Activated gamma-delta T cell (primary cell): ENCODE measurements around the gene AIFM3.

Experiments used
- DNase-seq: peaks from one replicate; lab custom pipeline; 2025; lab: John Stamatoyannopoulos, UW

AIFM3 gene

DNA sequence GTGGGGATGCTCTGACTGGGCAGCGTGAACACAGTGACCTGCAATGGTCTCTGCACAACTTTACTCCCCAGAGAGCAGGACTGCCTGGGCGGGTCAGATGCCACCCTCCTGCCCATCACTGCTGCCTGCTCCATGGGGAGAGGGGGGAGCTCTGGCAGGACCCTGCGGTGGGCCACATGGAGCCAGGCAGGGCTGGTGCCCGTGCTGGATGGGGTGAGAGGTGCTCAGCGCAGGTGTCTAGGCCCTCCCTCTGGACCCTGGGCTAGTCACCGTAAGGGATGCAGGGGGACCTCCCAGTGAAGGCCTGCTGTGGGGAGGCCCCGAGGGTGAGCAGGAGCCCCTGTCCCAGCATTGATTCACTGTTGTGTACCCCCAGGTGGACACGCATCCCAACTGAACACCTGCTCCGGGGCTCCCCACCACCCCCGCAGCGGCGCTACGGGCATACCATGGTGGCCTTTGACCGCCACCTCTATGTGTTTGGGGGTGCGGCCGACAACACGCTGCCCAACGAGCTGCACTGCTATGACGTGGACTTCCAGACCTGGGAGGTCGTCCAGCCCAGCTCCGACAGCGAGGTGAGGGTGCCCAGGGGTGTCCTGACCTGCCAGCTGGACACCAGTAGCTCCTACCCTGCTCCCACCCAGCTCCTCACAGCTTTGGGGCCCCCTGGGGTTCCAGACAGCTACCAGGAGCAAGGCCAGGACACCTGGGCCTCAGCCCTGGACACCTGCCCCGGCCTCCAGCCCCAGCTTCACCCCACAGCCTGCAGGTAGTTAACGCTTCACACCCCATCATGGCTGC is 24.4 kb downstream of the AIFM3 start:
- DNase-seq, result no peak

DNA sequence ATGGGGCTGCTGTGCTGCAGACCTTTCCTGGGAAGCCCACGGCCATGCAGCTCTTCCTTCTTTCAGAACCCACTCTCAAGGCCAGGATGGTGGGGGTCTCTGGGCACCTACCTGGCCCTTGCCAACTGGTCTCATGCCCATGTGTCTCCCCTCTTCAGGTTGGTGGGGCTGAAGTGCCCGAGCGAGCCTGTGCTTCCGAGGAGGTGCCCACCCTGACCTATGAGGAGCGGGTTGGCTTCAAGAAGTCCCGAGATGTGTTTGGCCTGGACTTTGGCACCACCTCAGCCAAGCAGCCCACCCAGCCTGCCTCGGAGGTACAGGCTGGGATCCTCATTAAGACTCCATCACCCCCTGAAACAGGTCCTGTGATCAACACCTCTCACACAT is 25.0 kb downstream of the AIFM3 start:
- no peak for DNase-seq

DNA sequence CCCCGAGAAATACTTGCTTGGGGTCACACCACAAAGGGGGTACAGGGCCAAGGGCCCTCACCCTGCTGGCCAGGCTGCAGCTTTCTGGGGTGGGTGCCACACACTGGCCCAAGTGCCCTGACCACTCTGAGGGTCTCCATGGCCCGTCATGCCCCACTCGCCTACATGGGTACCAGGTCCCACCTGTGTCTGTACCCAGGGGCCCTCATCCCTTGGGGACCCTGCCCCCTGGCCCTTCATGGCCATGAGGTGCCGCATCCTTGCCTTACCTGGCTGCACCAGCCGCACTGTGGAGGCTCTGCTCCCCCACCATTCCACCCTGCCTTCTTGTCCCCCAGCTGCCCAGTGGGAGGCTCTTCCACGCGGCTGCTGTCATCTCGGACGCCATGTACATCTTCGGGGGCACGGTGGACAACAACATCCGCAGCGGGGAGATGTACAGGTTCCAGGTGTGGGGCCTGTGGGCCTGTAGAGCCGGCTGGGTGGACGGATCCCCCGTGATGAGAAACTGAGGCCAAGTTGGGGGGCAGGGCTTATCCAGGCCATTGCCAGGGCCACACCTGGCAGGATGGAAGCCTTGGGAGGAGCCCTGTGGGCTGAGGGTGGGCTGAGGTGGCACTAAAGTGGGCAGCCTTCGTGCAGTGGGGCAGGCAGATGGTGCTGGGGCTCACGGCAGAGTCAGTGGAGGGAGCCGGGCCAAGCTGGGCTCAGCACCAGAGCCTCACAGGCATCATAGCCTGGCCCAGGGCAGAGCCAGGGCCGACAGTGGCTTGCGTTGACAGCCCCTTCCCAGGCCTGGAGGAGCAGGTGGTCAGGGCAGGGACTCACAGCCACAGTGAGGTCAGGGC is 25.6 kb downstream of the AIFM3 start:
- DNase-seq, result no peak

DNA sequence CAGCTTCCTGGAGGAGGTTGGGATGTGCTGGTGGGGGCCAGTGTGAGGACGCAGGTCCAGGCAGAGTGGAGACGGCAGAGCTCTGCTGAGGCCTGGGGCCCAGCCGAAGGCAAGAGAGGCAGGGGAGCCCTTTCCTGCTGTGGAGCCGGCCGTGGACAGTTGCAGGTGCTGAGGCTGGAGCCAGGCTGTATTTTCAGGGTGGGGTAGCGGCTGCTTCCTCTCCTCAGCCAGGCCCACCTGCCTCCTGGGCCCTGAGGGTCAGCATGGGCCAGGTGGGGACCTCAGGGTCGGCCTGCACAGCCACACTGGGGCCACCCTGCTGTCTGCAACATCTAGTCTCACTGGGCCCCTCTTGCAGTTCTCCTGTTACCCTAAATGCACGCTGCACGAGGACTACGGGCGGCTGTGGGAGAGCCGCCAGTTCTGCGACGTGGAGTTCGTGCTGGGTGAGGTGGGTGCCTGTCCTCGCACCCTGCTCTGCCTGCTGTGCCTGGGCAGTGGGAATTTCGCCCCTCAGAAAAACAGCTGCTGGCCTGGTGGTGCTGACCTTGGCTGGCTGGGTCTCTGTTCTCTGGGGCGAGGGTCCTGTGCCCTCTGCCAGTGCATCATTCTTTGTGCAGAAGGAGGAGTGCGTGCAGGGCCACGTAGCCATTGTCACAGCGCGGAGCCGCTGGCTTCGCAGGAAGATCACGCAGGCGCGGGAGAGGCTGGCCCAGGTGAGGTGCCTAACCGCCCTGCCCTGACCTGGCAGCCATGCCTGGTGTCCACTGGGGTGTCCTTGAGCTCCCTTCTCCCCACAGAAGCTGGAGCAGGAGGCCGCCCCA is 26.5 kb downstream of the AIFM3 start:
- DNase-seq, result no peak

DNA sequence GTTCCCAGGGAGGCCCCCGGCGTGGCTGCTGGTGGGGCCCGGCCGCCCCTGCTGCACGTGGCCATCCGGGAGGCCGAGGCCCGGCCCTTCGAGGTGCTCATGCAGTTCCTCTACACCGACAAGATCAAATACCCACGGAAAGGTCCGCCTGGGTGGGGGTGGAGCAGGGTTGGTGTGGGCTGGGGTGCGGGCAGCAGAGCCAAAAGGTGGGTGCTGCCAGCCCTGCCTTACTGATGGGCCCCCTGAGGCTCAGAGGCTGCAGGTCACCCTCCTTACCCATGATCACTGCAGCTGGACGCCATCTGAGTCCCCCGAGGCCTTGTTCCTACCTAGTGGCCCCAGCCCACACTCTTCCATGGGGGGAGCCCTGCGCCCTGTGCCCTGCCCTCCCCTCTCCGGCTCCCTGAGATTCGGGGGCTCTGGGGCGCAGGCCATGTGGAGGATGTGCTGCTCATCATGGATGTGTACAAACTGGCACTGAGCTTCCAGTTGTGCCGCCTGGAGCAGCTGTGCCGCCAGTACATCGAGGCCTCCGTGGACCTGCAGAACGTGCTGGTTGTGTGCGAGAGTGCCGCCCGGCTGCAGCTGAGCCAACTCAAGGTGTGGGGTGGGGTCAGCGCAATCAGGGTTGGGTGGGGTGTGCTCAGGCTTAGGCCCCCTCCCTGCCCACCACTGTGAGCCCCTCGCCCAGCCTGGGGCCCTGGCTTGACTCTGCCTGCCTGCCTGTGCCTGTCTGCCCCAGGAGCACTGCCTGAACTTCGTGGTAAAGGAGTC is 27.3 kb downstream of the AIFM3 start:
- DNase-seq, result no peak

DNA sequence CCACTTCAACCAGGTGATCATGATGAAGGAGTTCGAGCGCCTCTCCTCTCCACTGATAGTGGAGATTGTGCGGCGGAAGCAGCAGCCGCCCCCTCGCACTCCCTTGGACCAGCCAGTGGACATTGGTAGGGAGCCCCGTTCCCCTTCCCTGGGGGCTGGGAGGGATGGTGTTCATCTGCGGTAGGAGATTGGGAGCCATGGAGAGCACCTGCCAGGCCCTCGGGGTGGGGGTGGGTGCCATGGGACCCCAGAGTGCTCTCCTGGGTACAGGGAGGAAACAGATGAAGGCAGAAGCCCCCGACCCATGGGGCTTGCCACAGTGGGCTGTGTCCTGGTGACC is 27.8 kb downstream of the AIFM3 start:
- DNase-seq, result no peak

DNA sequence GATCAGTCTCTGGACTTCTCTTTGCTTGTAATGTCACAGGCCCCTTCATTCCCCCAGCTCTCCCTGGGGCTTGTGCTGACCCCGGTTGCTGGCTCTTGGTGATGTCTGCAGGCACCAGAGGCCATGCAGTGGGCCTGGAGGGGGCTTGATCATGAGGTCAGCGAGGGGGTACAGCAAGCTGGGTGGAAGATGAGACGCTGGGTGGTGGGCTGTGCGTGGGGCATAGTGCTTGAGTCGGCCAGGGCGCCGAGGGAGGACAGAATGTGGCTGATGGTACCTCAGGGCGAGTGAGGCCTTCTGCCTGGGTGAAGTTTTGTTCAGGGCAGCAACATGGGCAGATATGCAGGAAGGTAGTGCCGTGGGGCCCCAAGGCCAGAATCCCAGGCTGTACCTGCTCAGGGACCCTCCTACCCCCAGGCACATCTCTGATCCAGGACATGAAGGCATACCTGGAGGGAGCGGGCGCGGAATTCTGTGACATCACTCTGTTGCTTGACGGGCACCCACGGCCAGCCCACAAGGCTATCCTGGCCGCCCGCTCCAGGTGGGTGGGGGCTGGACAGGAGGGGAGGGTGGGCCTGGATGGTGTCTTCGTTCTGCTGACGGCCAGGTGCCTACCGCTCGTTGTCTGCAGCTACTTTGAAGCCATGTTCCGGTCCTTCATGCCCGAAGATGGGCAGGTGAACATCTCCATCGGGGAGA is 28.4 kb downstream of the AIFM3 start:
- DNase-seq, result no peak

DNA sequence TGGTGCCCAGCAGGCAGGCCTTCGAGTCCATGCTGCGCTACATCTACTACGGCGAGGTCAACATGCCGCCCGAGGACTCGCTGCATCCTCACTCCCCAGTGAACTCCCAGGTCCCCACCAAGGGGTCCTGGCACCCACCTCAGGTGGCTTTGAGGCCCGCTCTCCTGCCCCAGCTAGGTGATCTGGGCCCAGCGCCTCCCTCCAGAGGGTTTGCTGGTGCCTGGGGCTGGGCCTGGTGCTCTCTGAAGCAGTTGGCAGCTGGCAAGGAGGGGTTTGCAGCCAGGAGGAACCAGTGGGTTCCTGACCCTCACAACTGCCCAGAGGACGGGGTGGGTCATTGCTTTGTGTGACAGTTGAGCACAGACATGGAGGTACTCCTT is 29.0 kb downstream of the AIFM3 start:
- DNase-seq, result no peak

DNA sequence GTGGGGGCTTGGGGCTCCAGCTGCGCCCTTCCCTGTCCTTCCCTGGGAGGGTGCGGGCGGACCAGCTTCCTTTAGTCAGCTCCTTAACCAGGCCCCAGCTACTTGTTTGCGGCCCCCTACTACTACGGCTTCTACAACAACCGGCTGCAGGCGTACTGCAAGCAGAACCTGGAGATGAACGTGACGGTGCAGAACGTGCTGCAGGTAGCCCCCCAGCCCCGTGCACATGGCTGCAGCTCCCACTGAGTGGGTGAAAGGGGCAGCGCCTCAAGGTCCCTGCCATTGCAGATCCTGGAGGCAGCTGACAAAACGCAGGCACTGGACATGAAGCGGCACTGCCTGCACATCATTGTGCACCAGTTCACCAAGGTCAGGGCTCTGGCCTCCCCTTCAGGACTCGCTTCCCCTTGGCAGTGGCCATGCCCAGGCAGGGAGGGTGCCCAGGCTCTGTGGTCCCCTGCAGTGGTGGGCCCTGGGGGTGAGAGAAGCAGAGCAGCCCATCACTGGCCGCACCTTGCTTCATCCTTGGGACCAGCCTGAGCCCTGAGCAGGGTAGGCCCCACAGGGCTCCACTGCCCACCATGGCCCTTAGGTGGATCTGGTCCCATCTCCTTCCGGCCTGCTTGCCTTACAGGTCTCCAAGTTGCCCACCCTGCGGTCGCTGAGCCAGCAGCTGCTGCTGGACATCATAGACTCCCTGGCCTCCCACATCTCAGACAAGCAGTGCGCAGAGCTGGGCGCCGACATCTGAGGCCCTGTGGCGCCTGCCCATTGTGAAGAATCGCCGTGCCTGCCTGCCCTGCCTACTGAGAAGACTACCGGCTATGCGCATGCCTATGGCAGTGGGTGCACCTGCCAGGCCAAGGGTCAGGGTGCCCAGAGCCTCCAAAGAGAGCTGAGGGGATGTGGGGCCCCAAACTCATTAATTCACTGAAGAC is 29.8 kb downstream of the AIFM3 start:
- no peak for DNase-seq

DNA sequence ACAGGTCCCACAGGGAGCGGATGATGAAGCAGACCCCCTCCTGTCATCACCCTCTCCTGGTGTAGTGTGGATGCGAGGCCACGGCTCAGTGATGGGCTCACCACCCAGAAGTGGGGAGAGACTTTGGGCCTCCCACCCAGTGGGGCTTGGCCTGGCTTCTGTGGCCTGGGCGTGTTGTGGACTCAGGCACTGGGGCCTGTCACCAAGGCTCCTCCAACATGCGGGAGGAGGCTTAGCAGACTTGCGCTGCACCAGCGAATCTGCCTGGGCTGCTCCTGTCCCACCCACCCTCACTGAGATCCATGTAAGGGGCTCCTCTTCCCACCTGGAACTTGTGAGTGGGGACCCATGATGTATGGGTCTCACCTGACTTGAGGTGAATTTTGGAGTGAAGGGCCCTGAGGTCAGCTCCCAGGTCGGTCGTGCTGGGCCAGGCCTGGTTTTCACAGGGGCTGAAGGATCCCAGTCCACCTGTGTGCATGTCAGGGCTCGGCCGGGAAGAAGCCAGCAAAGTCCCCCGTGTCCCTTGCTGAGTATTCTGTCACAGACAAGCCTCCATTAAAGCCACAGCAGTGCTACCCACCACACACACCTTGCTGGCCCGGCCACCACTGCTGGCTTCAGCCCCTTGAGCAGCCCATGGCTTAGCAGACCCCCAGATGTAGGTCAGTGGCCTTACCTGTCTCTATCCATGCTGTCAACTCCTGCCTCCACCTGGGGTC is 30.6 kb downstream of the AIFM3 start:
- no peak for DNase-seq

DNA sequence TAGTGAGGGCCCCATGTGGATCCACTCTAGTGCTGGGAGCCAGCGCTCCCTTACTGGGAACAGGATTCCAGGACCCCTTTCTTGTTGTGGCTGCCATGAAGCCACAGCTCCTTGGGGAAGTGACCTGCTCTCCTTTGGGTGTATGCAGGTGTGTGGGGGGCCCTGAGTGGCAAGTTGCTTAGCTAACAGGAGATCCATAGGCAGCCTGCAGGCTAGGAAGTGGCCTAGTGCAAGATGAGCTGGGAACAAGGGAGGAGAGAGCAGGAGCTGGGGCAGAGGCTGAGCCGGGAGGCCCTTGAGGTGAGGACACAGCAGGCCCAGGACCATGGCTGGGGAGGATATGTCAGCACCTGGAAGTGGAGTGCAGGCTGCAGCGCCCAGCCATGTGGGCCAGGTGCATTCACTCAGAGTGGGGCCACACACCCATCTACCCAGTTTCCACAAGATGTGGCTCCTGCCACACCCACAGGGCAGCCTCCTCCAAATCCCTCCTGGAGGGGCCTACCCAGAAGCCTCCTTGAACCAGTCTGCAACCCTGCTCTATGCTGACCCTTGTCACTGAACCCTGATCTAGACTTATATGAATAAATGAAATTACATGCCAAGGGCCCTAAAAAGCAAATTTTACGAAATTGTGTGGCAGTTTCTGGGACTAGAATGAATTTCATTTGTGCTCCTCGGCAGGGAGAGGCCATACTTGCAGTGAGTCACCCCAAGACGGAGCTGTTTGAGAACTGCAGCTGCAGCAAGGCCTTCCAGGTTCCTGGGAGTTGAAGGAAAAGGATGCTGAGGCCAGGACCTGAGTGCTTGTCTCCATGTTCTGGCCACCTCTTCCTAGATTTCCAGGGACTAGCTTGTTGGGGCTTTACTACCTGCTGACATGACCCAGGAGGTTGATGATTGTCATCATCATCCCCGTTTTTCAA is 31.6 kb downstream of the AIFM3 start:
- DNase-seq, result no peak

DNA sequence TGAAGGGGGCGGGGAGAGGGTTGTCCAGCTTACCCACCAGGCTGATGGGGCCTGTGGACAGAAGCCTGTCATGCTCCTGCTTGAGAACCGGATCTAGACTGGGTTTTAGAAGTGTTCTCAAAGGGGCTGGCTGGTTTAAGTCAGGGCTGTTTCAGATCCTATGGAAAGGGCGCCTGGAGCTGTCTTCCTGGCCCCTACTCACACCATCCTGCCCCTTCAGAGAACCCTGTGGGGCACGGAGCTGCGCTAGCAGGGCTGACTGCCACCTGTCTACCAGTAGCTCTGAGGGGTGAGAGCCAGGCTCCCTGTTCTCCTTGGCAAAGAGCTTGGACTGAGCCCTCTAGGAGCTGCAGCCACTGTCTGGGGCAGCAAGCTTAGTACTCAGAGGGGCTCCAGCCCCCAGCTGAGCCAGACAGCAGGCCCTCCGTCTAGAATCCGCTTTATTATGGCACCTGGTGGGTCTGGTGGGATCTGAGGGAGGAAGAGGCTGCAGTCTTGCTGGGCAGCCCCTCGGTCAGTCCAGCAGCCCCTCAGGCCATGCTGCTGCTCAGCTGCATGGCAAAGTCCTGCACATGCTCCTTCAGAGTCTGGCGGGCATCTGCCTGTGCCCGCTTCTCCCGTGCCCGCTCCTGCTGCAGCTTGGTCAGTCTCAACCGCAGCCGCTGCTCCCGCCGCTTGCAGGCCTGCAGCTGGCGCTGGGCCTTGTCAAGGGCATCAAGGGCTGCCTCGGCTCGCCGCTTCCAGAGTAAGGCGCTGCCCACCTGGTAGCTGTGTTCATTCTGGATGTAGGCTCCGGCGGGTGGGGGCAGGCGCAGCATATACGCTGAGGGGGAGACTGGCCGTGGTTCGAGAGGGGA is 32.5 kb downstream of the AIFM3 start:
- DNase-seq, result no peak

DNA sequence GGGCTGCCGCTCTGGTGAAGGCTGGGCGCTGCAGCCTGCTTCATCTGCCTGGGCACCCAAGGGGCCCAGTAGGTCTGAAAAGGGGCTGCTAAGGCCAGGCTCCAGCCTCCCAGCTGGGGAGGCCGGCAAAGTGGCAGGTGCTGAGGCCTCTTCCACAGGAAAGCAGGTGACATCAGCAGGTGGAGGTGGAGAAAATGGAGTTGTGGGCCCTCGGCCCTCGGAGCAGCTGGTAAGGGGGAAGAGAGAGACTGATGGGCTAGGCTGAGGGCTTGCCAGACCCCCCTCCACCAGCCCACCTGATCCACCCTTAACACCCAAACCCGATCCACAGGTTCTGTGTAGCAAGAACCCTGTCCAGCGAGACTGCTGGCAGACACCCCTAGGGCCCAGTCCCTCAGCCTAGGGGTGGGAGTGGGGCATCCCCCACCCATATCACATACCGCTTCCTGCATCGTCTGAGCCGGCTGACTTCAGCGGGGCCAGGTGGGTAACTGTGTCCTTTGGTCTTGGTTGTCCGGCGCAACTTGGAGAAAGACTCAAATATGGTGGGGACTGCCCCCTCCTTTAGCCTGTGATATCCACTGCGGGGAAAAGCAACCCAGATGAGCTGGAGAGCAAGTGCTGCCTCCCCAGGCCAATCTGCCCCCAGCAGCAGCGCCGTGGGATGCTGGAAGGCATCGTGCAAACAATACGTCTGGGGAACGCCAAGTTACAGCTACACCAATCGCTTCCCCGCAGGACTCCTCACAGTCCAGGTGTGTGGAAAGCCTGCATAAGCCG is 33.3 kb downstream of the AIFM3 start:
- DNase-seq, result no peak

DNA sequence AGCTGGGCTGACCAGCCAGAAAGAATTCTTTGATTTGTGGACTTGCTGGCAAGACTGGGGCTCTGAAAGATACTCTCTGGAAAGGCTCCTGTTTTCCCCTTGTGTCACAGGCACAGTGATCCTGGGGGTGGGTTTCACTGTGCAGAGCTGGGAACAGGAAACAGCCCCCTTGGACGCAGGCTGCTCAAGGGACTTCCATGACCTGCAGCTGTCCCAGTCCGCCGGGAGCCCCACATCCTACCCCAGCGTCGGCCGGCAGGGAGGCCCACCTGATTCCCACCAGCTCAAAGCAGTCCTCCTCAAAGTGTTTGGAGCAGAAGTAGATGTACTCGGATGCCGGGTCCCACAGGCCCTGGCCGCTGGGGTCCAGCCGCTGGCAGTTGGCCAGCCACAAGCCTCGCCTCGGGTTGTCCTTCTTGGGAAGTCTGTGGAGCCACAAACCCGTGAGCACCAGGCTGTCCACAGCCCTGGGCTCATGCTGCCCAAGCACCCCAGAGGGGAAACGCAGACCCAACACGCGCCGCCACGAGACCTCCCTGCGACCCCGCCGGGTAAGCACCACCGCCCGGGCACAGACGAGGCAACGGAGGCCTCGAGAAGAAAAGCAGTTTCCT is 34.0 kb downstream of the AIFM3 start:
- no peak for DNase-seq

DNA sequence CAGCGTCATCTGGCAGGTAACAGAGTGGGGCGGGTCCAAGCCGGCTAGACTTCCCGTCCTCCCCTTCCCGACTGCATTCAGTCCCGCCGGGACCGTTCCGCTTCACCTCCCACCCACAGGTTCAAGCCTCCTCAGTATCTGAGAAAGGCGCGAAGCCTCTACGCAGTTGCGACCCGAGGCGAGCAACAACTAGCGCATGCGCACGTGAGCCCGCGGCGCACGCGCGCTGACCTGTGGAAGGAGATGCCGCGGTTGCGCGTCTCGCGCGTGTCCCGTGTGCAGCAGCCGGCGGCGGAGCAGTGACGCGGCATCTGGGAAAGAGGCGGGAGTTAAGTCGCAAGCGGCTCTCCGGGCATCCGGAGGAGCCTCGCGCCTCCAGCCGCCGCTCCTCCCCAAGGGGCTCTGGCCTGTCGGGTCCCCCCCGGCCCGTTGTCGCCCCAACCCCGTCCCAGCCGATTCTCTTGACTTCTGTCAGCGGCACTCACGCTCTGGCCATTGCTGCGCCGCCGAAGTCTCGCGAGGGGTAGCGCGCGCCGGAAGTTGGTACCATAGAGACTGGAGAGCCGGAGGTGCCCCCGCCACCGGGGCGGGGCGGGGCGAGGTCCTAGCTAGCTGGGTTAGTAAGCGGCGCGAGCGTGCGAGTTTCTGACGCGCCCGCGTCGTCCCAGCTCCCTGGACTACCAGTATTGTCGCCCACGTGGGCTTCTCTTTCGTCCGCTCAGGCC is 34.7 kb downstream of the AIFM3 start, which contains the start of gene THAP7:
TSS of gene THAP7 (minus strand) at position 518 of the 725 bp plus-strand sequence. CDS start at position 311, 207 bp downstream.
- peak; percentile 95 for DNase-seq
